HL-60 (cell line): ENCODE results near the gene MFN2.

Source experiments
- CTCF ChIP-seq: IDR thresholded peaks from one replicate; pipeline ENCODE4 v1.5.1; 2011; ENCODE audit warnings: low read length, control low read depth, inconsistent platforms; ENCODE audit not compliant: insufficient read depth
- POLR2AphosphoS5 ChIP-seq: IDR thresholded peaks from 2 replicates; pipeline ENCODE4 v1.6.1; 2012; ENCODE audit warnings: low read depth
- REST ChIP-seq: IDR thresholded peaks from 2 replicates; pipeline ENCODE4 v1.6.1; 2012; ENCODE audit warnings: low read depth; ENCODE audit not compliant: insufficient replicate concordance

- TF ChIP-seq REST (no peak), CTCF (no peak), POLR2AphosphoS5 (no peak)
Measured at GRCh38 chr1:11979028-11979850, 1.0 kb upstream of the MFN2 start.
